Body of pancreas (tissue), 4 donors: ENCODE results near the gene OBP2A. TPM values are rescaled to one million over a fixed set of nuclear protein-coding genes. Genes with fewer than 3 reads are reported as not detected.

Source experiments
- ATAC-seq: fragments of 150-250 bp; one replicate; pipeline ENCODE4 v1.9.1; 2016
- DNase-seq, 4 donors: peaks; one replicate each; pipeline ENCODE4 v3.0.0-alpha.2; 2019
- H3K27ac ChIP-seq, 4 donors: fragments of 200-600 bp; sonication (generic); 1 replicate in 3 of 4; 2 replicates in 1 of 4; pipeline versions ENCODE4 v1.5.1 to v1.6.1; 2016 to 2019; ENCODE audit warnings: mild to moderate bottlenecking in 1 of 4, mixed read lengths in 1 of 4, moderate library complexity in 1 of 4
- H3K27me3 ChIP-seq, 2 donors: fragments of 200-600 bp; sonication (generic); one replicate each; pipeline ENCODE4 v1.6.0; 2016; ENCODE audit warnings: mild to moderate bottlenecking in 1 of 2
- H3K36me3 ChIP-seq, 2 donors: fragments of 200-600 bp; sonication (generic); replicated peaks in 1 of 2; 2 replicates each; pipeline ENCODE4 v1.5.1; 2016; ENCODE audit warnings: low read depth in 2 of 2; ENCODE audit not compliant: insufficient read depth in 1 of 2
- H3K4me1 ChIP-seq: fragments of 200-600 bp; sonication (generic); one replicate; pipeline ENCODE4 v1.6.0; 2016
- H3K4me3 ChIP-seq, 2 donors: fragments of 200-600 bp; sonication (generic); 1 replicate in 1 of 2; 2 replicates in 1 of 2; pipeline ENCODE4 v1.5.1; 2016 to 2019
- H3K9me3 ChIP-seq, 3 donors: fragments of 200-600 bp; sonication (generic); 1 replicate in 2 of 3; 2 replicates in 1 of 3; pipeline ENCODE4 v1.5.1; 2016
- CTCF ChIP-seq, 7 experiments: fragments of 450-650 bp in 4 of 7; fragments of 200-600 bp in 3 of 7; sonication (generic) in 3 of 7; IDR thresholded peaks; one replicate each; pipeline ENCODE4 v1.5.1; 2016 to 2019; ENCODE audit warnings: antibody characterized with exemption in 7 of 7
- POLR2A ChIP-seq, 3 donors: fragments of 450-650 bp; IDR thresholded peaks; one replicate each; pipeline ENCODE4 v1.6.1; 2016; ENCODE audit warnings: antibody characterized with exemption in 3 of 3, mild to moderate bottlenecking in 2 of 3
- WGBS, 2 donors: methylation state at CpG; one replicate each; pipeline ENCODE4 v1.1.5; 2017; 5-methylcytosine and 5-hydroxymethylcytosine counted together
- intact Hi-C: fragments of 100-400 bp; cut with DNase I; formaldehyde crosslinking; loops from one replicate; pipeline ENCODE4 v1.15.1; 2023
- total RNA-seq, 2 donors: library from RNA; depleted of rRNA; stranded (reverse); fragments of >200 nt; gene quantifications; one replicate each; pipeline ENCODE4 v1.1.0, GENCODE V29; 2016

The OBP2A gene
- total RNA-seq, 2 donors from 2014 or later = not detected

GRCh38 chr9:135501261-135502167 is 44.4 kb upstream of the OBP2A start:
- Histone ChIP-seq H3K4me3 (peak overlapping the region; percentile 94 to 96), H3K9me3 (no peaks in the 10 kb centered on the region), H3K27ac (peak overlapping the region in 3 of 4 donors; percentile 67 to 89 (median 81)), H3K36me3 (peaks cover 7 to 10% of the 10 kb centered on the region in 2 donors), H3K27me3 (no peaks in the 10 kb centered on the region), H3K4me1 (peaks cover 32% of the 10 kb centered on the region)
- WGBS, 2 donors = 42 to 48% methylated on average over 16 to 38 of the region's 38 CpGs
- intact Hi-C loops = no loop called here
- DNase-seq (peak in 1 of 4 donors; percentile 58), ATAC-seq (no peak)
- TF ChIP-seq CTCF (IDR thresholded peaks at IDR 0.05) (no peak), POLR2A (IDR thresholded peaks at IDR 0.05) (no peak)

- H3K27ac ChIP-seq = no peak overlapping the region
- WGBS, 2 donors = 86 to 90% methylated on average over 14 to 15 of the region's 15 CpGs
- H3K27me3 ChIP-seq = no peaks in the 10 kb centered on the region
- no peaks in the 10 kb centered on the region for H3K9me3 ChIP-seq
- DNase-seq (peak in 1 of 4 donors; percentile 9), ATAC-seq (no peak)
- intact Hi-C loops = no loop called here
- no peak overlapping the region for H3K4me3 ChIP-seq
- H3K36me3 ChIP-seq = peaks cover 7 to 10% of the 10 kb centered on the region in 2 donors
- H3K4me1 ChIP-seq = peaks cover 32% of the 10 kb centered on the region
- TF ChIP-seq POLR2A (IDR thresholded peaks at IDR 0.05) (no peak), CTCF (IDR thresholded peaks at IDR 0.05) (no peak)
Observed at GRCh38 chr9:135502168-135502872, 43.6 kb upstream of the OBP2A start.

GRCh38 chr9:135502873-135503321 is 43.0 kb upstream of the OBP2A start:
- no peak for TF ChIP-seq POLR2A (IDR thresholded peaks at IDR 0.05)
- TF ChIP-seq CTCF (IDR thresholded peaks at IDR 0.05) = no peak
- Histone ChIP-seq H3K4me3 (no peak overlapping the region), H3K27ac (no peak overlapping the region), H3K27me3 (no peaks in the 10 kb centered on the region), H3K9me3 (no peaks in the 10 kb centered on the region), H3K4me1 (peaks cover 32% of the 10 kb centered on the region), H3K36me3 (peaks cover 7 to 10% of the 10 kb centered on the region in 2 donors)
- intact Hi-C loops = no loop called here
- WGBS, 2 donors = 89 to 95% methylated on average over 12 to 16 of the region's 16 CpGs
- peak in 1 of 4 donors; percentile 12 for DNase-seq
- no peak for ATAC-seq

- H3K9me3 ChIP-seq = no peaks in the 10 kb centered on the region
- no peak overlapping the region for H3K27ac ChIP-seq
- peaks cover 31% of the 10 kb centered on the region for H3K4me1 ChIP-seq
- no peak overlapping the region for H3K4me3 ChIP-seq
- ATAC-seq (no peak), DNase-seq (peak in 1 of 4 donors; percentile 11)
- intact Hi-C loops = no loop called here
- H3K27me3 ChIP-seq = no peaks in the 10 kb centered on the region
- WGBS, 2 donors = 88 to 91% methylated on average over 23 to 41 of the region's 41 CpGs
- H3K36me3 ChIP-seq = peaks cover 7 to 10% of the 10 kb centered on the region in 2 donors
- TF ChIP-seq POLR2A (IDR thresholded peaks at IDR 0.05) (no peak), CTCF (IDR thresholded peaks at IDR 0.05) (no peak)
Observed at GRCh38 chr9:135503371-135504261, 42.3 kb upstream of the OBP2A start.
